ENCODE data around the gene RNU5D-1.

DNA sequence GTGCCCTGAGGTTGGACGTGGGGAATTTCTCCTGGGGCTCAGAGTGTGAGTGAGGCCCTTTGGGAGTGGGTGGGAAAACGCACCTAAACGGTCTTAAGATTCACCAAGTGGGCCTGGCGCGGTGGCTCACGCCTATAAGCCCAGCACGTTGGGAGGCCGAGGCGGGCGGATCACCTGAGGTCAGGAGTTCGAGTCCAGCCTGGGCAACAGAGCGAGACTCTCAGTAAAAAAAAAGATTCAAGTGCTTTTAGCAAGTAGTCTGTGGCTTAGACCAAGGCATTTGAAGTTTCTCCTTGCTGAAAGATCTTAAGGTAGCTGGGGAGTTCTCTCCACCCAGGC, 45.7 kb upstream of the RNU5D-1 start:
- TF ChIP-seq, protein P1, sequence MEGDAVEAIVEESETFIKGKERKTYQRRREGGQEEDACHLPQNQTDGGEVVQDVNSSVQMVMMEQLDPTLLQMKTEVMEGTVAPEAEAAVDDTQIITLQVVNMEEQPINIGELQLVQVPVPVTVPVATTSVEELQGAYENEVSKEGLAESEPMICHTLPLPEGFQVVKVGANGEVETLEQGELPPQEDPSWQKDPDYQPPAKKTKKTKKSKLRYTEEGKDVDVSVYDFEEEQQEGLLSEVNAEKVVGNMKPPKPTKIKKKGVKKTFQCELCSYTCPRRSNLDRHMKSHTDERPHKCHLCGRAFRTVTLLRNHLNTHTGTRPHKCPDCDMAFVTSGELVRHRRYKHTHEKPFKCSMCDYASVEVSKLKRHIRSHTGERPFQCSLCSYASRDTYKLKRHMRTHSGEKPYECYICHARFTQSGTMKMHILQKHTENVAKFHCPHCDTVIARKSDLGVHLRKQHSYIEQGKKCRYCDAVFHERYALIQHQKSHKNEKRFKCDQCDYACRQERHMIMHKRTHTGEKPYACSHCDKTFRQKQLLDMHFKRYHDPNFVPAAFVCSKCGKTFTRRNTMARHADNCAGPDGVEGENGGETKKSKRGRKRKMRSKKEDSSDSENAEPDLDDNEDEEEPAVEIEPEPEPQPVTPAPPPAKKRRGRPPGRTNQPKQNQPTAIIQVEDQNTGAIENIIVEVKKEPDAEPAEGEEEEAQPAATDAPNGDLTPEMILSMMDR (conservative IDR thresholded peaks at IDR 0.05 in 1 of 2, IDR thresholded peaks at IDR 0.05 in 1 of 2; ENCODE audit: extremely low read depth in 1 of 2, insufficient read depth in 1 of 2, low read depth in 1 of 2, low read length in 2 of 2): no peak
- TF ChIP-seq EZH2 (IDR thresholded peaks at IDR 0.05; ENCODE audit: borderline replicate concordance, low read length): no peak

Measured in mammary epithelial cell (primary cell).